ENCODE measurements around the gene OVAAL. TPM values are rescaled to one million over a fixed set of nuclear protein-coding genes. Genes with fewer than 3 reads are reported as not detected.

OVAAL gene
- polyA plus RNA-seq, 3 donors, result not detected

DNA sequence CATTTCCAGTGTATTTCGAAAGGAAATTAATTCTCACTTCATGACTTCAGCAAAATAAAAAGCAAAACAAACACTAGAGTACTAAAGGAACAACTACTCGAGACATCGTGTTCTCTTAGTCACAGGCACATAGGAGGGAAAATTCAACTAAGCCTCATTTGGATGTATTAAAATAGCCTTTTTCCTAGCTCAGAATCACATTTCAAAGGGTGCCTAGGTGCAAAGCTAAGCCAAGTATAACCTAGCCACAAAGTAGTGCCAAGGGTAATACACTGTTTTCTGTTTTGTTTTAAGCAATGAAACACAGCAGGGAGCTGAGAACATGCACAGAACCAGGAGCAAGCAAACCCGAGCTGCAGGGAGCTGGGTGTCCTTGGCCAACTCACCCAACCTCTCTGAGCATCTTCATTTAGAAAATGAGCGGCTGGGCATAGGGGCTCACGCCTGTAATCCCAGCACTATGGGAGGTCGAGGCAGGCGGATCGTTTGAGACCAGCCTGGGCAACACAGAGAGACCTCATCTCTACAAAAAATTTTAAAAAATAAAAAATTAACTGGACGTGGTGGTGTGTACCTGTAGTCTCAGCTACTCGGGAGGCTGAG lies 29.8 kb upstream of the OVAAL start:
- Mint-ChIP-seq H3K9me3 (no peaks in the 10 kb centered on the region), H3K27me3 (ENCODE audit: low read depth in 3 of 3) (peaks cover 0 to 4% (median 0%) of the 10 kb centered on the region in 3 donors), H3K4me1 (peaks cover 10% of the 10 kb centered on the region), H3K27ac (no peak overlapping the region), H3K36me3 (no peaks in the 10 kb centered on the region), H3K4me3 (no peak overlapping the region)
- H3K4me2 ChIP-seq (replicated peaks; ENCODE audit: extremely low read depth, low read length, poor library complexity, severe bottlenecking), result no peak overlapping the region
- no peak overlapping the region for H3K9ac ChIP-seq (ENCODE audit: insufficient read depth, low read length, poor library complexity, severe bottlenecking)
- no peaks in the 10 kb centered on the region for H3K27me3 ChIP-seq (ENCODE audit: control insufficient read depth in 2 of 2, insufficient read depth in 2 of 2, low read length in 2 of 2)
- no peaks in the 10 kb centered on the region for H3K79me2 ChIP-seq (ENCODE audit: insufficient read depth, low read length)
- no peak for DNase-seq
- no peak overlapping the region for H3K4me3 ChIP-seq (replicated peaks in 1 of 3; ENCODE audit: low read depth in 2 of 3, low read length in 3 of 3)
- no peaks in the 10 kb centered on the region for H3K36me3 ChIP-seq (replicated peaks in 1 of 2; ENCODE audit: control insufficient read depth in 1 of 2, insufficient read depth in 2 of 2, low read length in 2 of 2)
- H3K9me3 ChIP-seq (replicated peaks in 1 of 2; ENCODE audit: control insufficient read depth in 1 of 2, insufficient read depth in 1 of 2, low read length in 2 of 2), result no peaks in the 10 kb centered on the region
- peaks cover 5 to 8% of the 10 kb centered on the region in 2 donors for H3K4me1 ChIP-seq (ENCODE audit: control insufficient read depth in 1 of 2, insufficient read depth in 2 of 2, low read length in 2 of 2)
- H4K20me1 ChIP-seq (ENCODE audit: insufficient read depth, low read length), result no peaks in the 10 kb centered on the region
- WGBS (ENCODE audit: insufficient coverage), result 80% methylated on average over 2 of the region's 11 CpGs
- no peak overlapping the region for H3K27ac ChIP-seq (ENCODE audit: low read depth in 1 of 2, low read length in 2 of 2)
- intact Hi-C loops (cut with micrococcal nuclease), result no loop called here
- TF ChIP-seq, protein P1, sequence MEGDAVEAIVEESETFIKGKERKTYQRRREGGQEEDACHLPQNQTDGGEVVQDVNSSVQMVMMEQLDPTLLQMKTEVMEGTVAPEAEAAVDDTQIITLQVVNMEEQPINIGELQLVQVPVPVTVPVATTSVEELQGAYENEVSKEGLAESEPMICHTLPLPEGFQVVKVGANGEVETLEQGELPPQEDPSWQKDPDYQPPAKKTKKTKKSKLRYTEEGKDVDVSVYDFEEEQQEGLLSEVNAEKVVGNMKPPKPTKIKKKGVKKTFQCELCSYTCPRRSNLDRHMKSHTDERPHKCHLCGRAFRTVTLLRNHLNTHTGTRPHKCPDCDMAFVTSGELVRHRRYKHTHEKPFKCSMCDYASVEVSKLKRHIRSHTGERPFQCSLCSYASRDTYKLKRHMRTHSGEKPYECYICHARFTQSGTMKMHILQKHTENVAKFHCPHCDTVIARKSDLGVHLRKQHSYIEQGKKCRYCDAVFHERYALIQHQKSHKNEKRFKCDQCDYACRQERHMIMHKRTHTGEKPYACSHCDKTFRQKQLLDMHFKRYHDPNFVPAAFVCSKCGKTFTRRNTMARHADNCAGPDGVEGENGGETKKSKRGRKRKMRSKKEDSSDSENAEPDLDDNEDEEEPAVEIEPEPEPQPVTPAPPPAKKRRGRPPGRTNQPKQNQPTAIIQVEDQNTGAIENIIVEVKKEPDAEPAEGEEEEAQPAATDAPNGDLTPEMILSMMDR (IDR thresholded peaks at IDR 0.05), result no peak
- H2AFZ ChIP-seq (ENCODE audit: insufficient read depth, low read depth, low read length, poor library complexity, severe bottlenecking), result no peak overlapping the region

DNA sequence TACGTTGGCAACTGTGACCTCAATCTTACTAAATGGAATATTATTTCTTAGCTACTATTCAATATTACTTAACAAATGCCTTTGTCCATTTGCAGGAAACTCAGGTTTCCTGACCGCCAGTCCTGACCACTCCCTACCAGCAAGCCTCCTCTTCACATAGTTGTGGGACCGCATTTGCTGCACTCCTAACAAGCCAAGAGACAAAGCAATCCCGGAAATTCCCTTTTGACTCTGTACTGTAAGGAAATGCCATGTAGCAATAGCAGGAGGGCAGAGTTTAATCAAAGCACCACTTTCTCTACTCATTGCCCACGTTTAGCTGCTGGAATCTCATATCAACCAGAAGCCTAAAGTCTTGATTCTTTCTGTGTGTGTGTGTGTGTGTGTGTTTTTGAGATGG lies 28.3 kb upstream of the OVAAL start:
- Mint-ChIP-seq H3K4me1 (peaks cover 3% of the 10 kb centered on the region), H3K27me3 (ENCODE audit: low read depth in 3 of 3) (peaks cover 0 to 4% (median 0%) of the 10 kb centered on the region in 3 donors), H3K27ac (no peak overlapping the region), H3K4me3 (no peak overlapping the region), H3K36me3 (no peaks in the 10 kb centered on the region), H3K9me3 (no peaks in the 10 kb centered on the region)
- H3K4me1 ChIP-seq (ENCODE audit: control insufficient read depth in 1 of 2, insufficient read depth in 2 of 2, low read length in 2 of 2), result peaks cover 0 to 2% of the 10 kb centered on the region in 2 donors
- H3K27ac ChIP-seq (ENCODE audit: low read depth in 1 of 2, low read length in 2 of 2), result no peak overlapping the region
- no peak overlapping the region for H2AFZ ChIP-seq (ENCODE audit: insufficient read depth, low read depth, low read length, poor library complexity, severe bottlenecking)
- H3K79me2 ChIP-seq (ENCODE audit: insufficient read depth, low read length), result no peaks in the 10 kb centered on the region
- H3K4me3 ChIP-seq (replicated peaks in 1 of 3; ENCODE audit: low read depth in 2 of 3, low read length in 3 of 3), result no peak overlapping the region
- H4K20me1 ChIP-seq (ENCODE audit: insufficient read depth, low read length), result no peaks in the 10 kb centered on the region
- DNase-seq, result peak in 1 of 3 donors; percentile 29
- WGBS (ENCODE audit: insufficient coverage), result no CpG with 5 or more reads among the region's 5 CpGs
- H3K36me3 ChIP-seq (replicated peaks in 1 of 2; ENCODE audit: control insufficient read depth in 1 of 2, insufficient read depth in 2 of 2, low read length in 2 of 2), result no peaks in the 10 kb centered on the region
- no peak overlapping the region for H3K4me2 ChIP-seq (replicated peaks; ENCODE audit: extremely low read depth, low read length, poor library complexity, severe bottlenecking)
- TF ChIP-seq, protein P1 (IDR thresholded peaks at IDR 0.05), result no peak
- no peaks in the 10 kb centered on the region for H3K9me3 ChIP-seq (replicated peaks in 1 of 2; ENCODE audit: control insufficient read depth in 1 of 2, insufficient read depth in 1 of 2, low read length in 2 of 2)
- H3K27me3 ChIP-seq (ENCODE audit: control insufficient read depth in 2 of 2, insufficient read depth in 2 of 2, low read length in 2 of 2), result no peaks in the 10 kb centered on the region
- H3K9ac ChIP-seq (ENCODE audit: insufficient read depth, low read length, poor library complexity, severe bottlenecking), result no peak overlapping the region
- intact Hi-C loops (cut with micrococcal nuclease), result loop anchor here in 1 of 2 donors (5.0 kb wide), 1 partner anchor 332 kb away; no protein-coding TSS in a partner anchor

Data from CD14-positive monocyte (primary cell).